Smooth muscle cell (in vitro differentiated cells): Measurements from ENCODE around the gene VAV3. TPM values are rescaled to one million over a fixed set of nuclear protein-coding genes. Genes with fewer than 3 reads are reported as not detected.

ENCODE experiments used
- DNase-seq: peaks from one replicate; lab custom pipeline; 2025; ENCODE audit not compliant: unreplicated experiment; lab: John Stamatoyannopoulos, UW
- H2AFZ ChIP-seq: fragments of 200-600 bp; sonication (generic); 2 replicates; pipeline ENCODE4 v1.6.0; 2016; ENCODE audit warnings: antibody characterized with exemption, low read depth, mild to moderate bottlenecking
- H3F3A ChIP-seq: fragments of 200-600 bp; sonication (generic); 2 replicates; pipeline ENCODE4 v1.6.0; 2017; ENCODE audit warnings: antibody characterized with exemption, low read depth
- H3K27ac ChIP-seq: fragments of 200-600 bp; sonication (generic); 2 replicates; pipeline ENCODE4 v1.5.1; 2016; ENCODE audit warnings: low read depth, mild to moderate bottlenecking
- H3K27me3 ChIP-seq: fragments of 200-600 bp; sonication (generic); 2 replicates; pipeline ENCODE4 v1.6.1; 2016; ENCODE audit warnings: low read depth, mild to moderate bottlenecking
- H3K36me3 ChIP-seq: fragments of 200-600 bp; sonication (generic); 2 replicates; pipeline ENCODE4 v1.5.1; 2016; ENCODE audit warnings: low read depth
- H3K4me1 ChIP-seq: fragments of 200-600 bp; sonication (generic); 2 replicates; pipeline ENCODE4 v1.5.1; 2016; ENCODE audit warnings: low read depth
- H3K4me2 ChIP-seq: fragments of 200-600 bp; sonication (generic); 2 replicates; pipeline ENCODE4 v1.6.0; 2016; ENCODE audit warnings: mild to moderate bottlenecking
- H3K4me3 ChIP-seq: fragments of 200-600 bp; sonication (generic); 2 replicates; pipeline ENCODE4 v1.5.1; 2016; ENCODE audit warnings: mild to moderate bottlenecking
- H3K79me2 ChIP-seq: fragments of 200-600 bp; sonication (generic); 2 replicates; pipeline ENCODE4 v1.6.0; 2016; ENCODE audit warnings: low read depth, mild to moderate bottlenecking
- H3K9ac ChIP-seq: fragments of 200-600 bp; sonication (generic); 2 replicates; pipeline ENCODE4 v1.6.0; 2016; ENCODE audit warnings: low read depth
- H3K9me3 ChIP-seq: fragments of 200-600 bp; sonication (generic); replicated peaks from 2 replicates; pipeline ENCODE4 v1.5.1; 2016; ENCODE audit warnings: low read depth
- H4K20me1 ChIP-seq: fragments of 200-600 bp; sonication (generic); 2 replicates; pipeline ENCODE4 v1.6.0; 2016; ENCODE audit warnings: low read depth
- WGBS: methylation state at CpG from one replicate; pipeline ENCODE4 v1.1.7; 2016; ENCODE audit warnings: low lambda C conversion rate; 5-methylcytosine and 5-hydroxymethylcytosine counted together
- polyA plus RNA-seq: library from polyadenylated mRNA; unstranded; fragments of >200 nt; fragmentation: Nextera tagmentation; extraction: Ambion mirVana; gene quantifications from 2 replicates; pipeline ENCODE4 v1.2.1, GENCODE V29; 2016
- total RNA-seq: library from RNA; depleted of rRNA; stranded (reverse); fragments of >200 nt; gene quantifications from 2 replicates; pipeline ENCODE4 v1.2.3, GENCODE V29; 2014
- TF ChIP-seq, protein P1 (sequence below): fragments of 200-600 bp; sonication (generic); IDR thresholded peaks from 2 replicates; pipeline ENCODE4 v1.5.1; 2017; ENCODE audit warnings: borderline replicate concordance, mild to moderate bottlenecking, antibody characterized with exemption; ENCODE audit not compliant: insufficient read depth, poor library complexity, severe bottlenecking

VAV3 gene
- total and polyA plus RNA-seq, 2 experiments from 2014 or later = 0.62 to 10.1 TPM

DNA sequence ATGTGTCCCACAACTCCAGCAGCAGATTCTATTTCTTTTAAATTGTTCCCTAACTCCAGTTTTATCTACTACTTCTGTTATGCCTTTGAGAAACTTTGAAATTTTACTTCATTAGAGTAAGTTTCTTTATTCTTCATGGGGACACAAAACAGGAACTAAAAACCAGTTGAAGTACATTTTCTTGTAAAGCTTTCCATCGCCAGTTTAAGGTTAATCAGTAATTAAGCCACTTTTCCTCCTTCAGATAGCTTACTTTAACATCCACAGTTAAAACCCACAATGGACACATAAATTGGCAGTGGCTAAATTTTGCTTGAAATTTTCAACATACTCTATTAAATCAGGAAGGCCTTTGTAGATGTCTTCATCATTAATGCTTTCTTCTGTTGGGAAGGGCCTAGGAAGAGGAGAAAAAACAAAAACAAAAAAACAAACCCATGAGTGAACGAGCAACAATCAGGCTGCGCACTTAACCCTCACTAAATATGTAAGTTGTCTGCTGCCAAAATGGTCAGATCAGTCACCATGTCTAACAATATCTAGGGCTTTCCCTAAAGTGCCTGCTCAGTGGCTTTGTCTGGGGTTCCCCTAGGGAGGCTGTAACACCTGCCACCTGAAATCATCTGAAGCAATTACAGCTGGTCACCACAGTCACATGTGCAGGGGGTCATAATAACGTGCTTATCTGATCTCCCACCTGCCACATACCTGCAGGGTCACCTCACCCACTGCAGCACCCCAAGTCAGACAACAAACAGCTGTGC, 187.9 kb downstream of the VAV3 start:
- 85% methylated on average over 4 of the region's 4 CpGs for WGBS
- TF ChIP-seq, protein P1, sequence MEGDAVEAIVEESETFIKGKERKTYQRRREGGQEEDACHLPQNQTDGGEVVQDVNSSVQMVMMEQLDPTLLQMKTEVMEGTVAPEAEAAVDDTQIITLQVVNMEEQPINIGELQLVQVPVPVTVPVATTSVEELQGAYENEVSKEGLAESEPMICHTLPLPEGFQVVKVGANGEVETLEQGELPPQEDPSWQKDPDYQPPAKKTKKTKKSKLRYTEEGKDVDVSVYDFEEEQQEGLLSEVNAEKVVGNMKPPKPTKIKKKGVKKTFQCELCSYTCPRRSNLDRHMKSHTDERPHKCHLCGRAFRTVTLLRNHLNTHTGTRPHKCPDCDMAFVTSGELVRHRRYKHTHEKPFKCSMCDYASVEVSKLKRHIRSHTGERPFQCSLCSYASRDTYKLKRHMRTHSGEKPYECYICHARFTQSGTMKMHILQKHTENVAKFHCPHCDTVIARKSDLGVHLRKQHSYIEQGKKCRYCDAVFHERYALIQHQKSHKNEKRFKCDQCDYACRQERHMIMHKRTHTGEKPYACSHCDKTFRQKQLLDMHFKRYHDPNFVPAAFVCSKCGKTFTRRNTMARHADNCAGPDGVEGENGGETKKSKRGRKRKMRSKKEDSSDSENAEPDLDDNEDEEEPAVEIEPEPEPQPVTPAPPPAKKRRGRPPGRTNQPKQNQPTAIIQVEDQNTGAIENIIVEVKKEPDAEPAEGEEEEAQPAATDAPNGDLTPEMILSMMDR = no peak
- H2AFZ ChIP-seq = no peak overlapping the region

DNA sequence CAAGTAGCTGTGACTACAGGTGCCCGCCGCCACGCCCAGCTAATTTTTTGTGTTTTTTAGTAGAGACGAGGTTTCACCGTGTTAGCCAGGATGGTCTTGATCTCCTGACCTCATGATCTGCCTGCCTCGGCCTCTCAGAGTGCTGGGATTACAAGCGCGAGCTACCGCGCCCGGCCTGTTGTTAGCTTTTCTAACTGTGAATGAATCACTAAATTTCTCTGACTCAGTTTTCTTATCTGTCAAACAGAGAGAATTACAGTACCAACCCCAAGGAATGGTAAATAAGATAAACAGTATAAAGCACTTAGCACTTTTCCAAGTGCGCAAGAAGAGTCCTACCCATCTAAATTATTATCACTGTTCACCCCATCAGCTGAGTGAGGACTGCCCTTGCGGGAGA, 193.6 kb downstream of the VAV3 start:
- H2AFZ ChIP-seq = no peak overlapping the region
- no peaks in the 10 kb centered on the region for H3K36me3 ChIP-seq
- H3K4me2 ChIP-seq = no peak overlapping the region
- no peaks in the 10 kb centered on the region for H3K4me1 ChIP-seq
- no peaks in the 10 kb centered on the region for H3K79me2 ChIP-seq
- no peaks in the 10 kb centered on the region for H3K27me3 ChIP-seq
- no peak for DNase-seq
- no peak overlapping the region for H3K27ac ChIP-seq
- TF ChIP-seq, protein P1 = no peak
- 78% methylated on average over 13 of the region's 13 CpGs for WGBS
- H3K9me3 ChIP-seq = no peaks in the 10 kb centered on the region
- no peaks in the 10 kb centered on the region for H3F3A ChIP-seq
- H4K20me1 ChIP-seq = no peaks in the 10 kb centered on the region
- H3K4me3 ChIP-seq = no peak overlapping the region
- no peak overlapping the region for H3K9ac ChIP-seq

More for the DNA sequence above, 187.9 kb downstream of the VAV3 start:
- Histone ChIP-seq H3K4me3 (no peak overlapping the region), H3K27me3 (no peaks in the 10 kb centered on the region), H3K79me2 (no peaks in the 10 kb centered on the region), H3K27ac (no peak overlapping the region), H3K4me2 (no peak overlapping the region), H3K9me3 (no peaks in the 10 kb centered on the region), H3K36me3 (no peaks in the 10 kb centered on the region), H3K4me1 (no peaks in the 10 kb centered on the region), H4K20me1 (no peaks in the 10 kb centered on the region), H3F3A (no peaks in the 10 kb centered on the region), H3K9ac (no peak overlapping the region)
- DNase-seq = no peak

DNA sequence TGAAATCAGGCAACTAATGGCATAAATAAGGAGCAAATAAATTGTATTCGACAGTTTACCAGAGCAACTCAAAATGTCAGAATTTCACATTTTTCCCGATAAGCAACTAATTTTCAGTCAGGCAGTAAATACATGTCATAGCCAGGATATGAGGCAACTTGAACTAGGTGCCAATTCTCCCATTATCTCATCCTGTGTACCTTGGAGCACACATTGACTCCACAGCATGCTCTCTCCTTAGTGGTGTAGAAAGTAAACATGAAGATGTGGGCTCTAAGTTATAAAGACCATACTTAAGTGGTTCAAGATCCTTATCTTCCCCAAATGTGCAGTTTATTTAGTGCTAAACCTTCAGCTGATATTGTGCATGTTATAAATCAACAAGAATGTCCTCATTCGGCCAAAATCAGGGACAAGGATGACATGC, 197.8 kb downstream of the VAV3 start:
- H4K20me1 ChIP-seq = no peaks in the 10 kb centered on the region
- TF ChIP-seq, protein P1 = no peak
- no peaks in the 10 kb centered on the region for H3F3A ChIP-seq
- no peaks in the 10 kb centered on the region for H3K27me3 ChIP-seq
- no peak overlapping the region for H3K4me3 ChIP-seq
- H3K4me1 ChIP-seq = peaks cover 13% of the 10 kb centered on the region
- no peak overlapping the region for H3K4me2 ChIP-seq
- H2AFZ ChIP-seq = no peak overlapping the region
- H3K9ac ChIP-seq = no peak overlapping the region
- 75% methylated on average over 3 of the region's 3 CpGs for WGBS
- DNase-seq = no peak
- no peaks in the 10 kb centered on the region for H3K79me2 ChIP-seq
- H3K9me3 ChIP-seq = no peaks in the 10 kb centered on the region
- no peak overlapping the region for H3K27ac ChIP-seq
- H3K36me3 ChIP-seq = no peaks in the 10 kb centered on the region

DNA sequence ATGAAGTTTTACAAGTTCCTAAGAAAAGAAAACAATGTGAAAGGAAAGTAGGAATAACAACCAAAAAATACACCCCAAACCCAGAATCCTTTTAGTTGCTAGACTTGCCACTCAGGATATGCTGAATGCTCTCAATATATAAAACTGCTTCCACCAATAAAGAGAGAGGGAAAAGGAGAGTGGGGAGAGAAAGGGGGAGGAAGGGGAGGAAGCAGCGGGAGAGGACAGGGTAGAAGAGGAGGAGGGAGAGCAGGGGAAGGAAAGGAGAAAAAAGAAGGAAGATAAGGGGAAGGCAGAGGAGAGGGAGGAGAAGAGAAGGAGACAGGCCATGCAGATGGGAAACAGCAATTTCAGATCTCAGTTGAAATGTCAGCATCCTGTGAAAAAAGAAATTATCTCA, 198.4 kb downstream of the VAV3 start:
- no CpG with 5 or more reads among the region's 1 CpG for WGBS
- Histone ChIP-seq H3K9me3 (no peaks in the 10 kb centered on the region), H3K79me2 (no peaks in the 10 kb centered on the region), H3K36me3 (no peaks in the 10 kb centered on the region), H3K4me1 (peaks cover 15% of the 10 kb centered on the region), H2AFZ (no peak overlapping the region), H3K4me2 (no peak overlapping the region), H3K27ac (no peak overlapping the region), H3K4me3 (no peak overlapping the region), H4K20me1 (no peaks in the 10 kb centered on the region), H3K9ac (no peak overlapping the region), H3K27me3 (no peaks in the 10 kb centered on the region), H3F3A (no peaks in the 10 kb centered on the region)
- TF ChIP-seq, protein P1 = no peak
- DNase-seq = no peak
